H1 (cell line): ENCODE results near the gene DCAF8L2. TPM values are rescaled to one million over a fixed set of nuclear protein-coding genes. Genes with fewer than 3 reads are reported as not detected.

Experiments
- CTCF ChIA-PET: fragments of 300-600 bp; sonication (Branson Sonifier 250); formaldehyde crosslinking; loops from one replicate; lab custom pipeline; 2021; ENCODE audit not compliant: partially characterized antibody; lab: Charles Lee
- POLR2A ChIA-PET: fragments of 300-600 bp; sonication (Branson Sonifier 250); formaldehyde crosslinking; loops from one replicate; lab custom pipeline; 2021; ENCODE audit warnings: inconsistent platforms; ENCODE audit not compliant: partially characterized antibody; lab: Charles Lee
- DNase-seq, 2 experiments: peaks; one replicate each; pipeline versions ENCODE4 v3.0.0 to v3.0.0-alpha.2; 2010 to 2022; ENCODE audit warnings: low spot score in 2 of 2, low read depth in 1 of 2, mixed read lengths in 1 of 2
- FAIRE-seq: peaks from 2 replicates; lab custom pipeline; 2011; peaks lifted over from hg19 to GRCh38; lab: Jason Lieb, UNC
- H2AFZ ChIP-seq: 2 replicates; pipeline ENCODE4 v1.8.1; 2012; ENCODE audit warnings: low read length, inconsistent platforms
- H2AK5ac ChIP-seq: 2 replicates; pipeline ENCODE4 v1.6.1; 2013; ENCODE audit warnings: low read depth, low read length
- H2BK120ac ChIP-seq: replicated peaks from 2 replicates; pipeline ENCODE3; 2013; ENCODE audit warnings: low read depth, low read length, inconsistent platforms
- H2BK12ac ChIP-seq: 2 replicates; pipeline ENCODE4 v1.6.1; 2013; ENCODE audit warnings: low read depth, low read length
- H2BK15ac ChIP-seq: 2 replicates; pipeline ENCODE4 v1.6.1; 2013; ENCODE audit warnings: low read length
- H2BK20ac ChIP-seq: 2 replicates; pipeline ENCODE4 v1.6.1; 2013; ENCODE audit warnings: low read length
- H2BK5ac ChIP-seq: 2 replicates; pipeline ENCODE4 v1.6.1; 2013; ENCODE audit warnings: low read depth, low read length
- H3K14ac ChIP-seq: 2 replicates; pipeline ENCODE4 v1.6.1; 2013; ENCODE audit warnings: inconsistent platforms; ENCODE audit not compliant: insufficient read length
- H3K18ac ChIP-seq: 2 replicates; pipeline ENCODE4 v1.6.1; 2013; ENCODE audit warnings: low read length; ENCODE audit errors: extremely low read depth
- H3K23ac ChIP-seq: 2 replicates; pipeline ENCODE4 v1.6.1; 2013; ENCODE audit warnings: inconsistent platforms; ENCODE audit not compliant: insufficient read length
- H3K23me2 ChIP-seq: 2 replicates; pipeline ENCODE4 v1.6.1; 2013; ENCODE audit warnings: low read depth, low read length
- H3K27ac ChIP-seq: 2 replicates; pipeline ENCODE4 v1.6.1; 2011; ENCODE audit warnings: low read depth, low read length, inconsistent platforms
- H3K27me3 ChIP-seq, 4 experiments: replicated peaks in 1 of 4; 1 replicate in 1 of 4; 2 replicates in 3 of 4; pipeline versions ENCODE4 v1.6.1 to v1.8.1; 2011 to 2013; ENCODE audit warnings: low read length in 3 of 4, mild to moderate bottlenecking in 3 of 4, inconsistent platforms in 2 of 4, mixed read lengths in 2 of 4, moderate library complexity in 1 of 4; ENCODE audit not compliant: control insufficient read depth in 3 of 4, insufficient read depth in 3 of 4; ENCODE audit errors: extremely low read depth in 1 of 4
- H3K36me3 ChIP-seq, 4 experiments: 2 replicates each; pipeline versions ENCODE4 v1.6.1 to v1.8.1; 2011 to 2013; ENCODE audit warnings: mild to moderate bottlenecking in 4 of 4, low read length in 3 of 4, moderate library complexity in 2 of 4, control low read depth in 1 of 4, inconsistent platforms in 1 of 4; ENCODE audit not compliant: insufficient read depth in 4 of 4, control insufficient read depth in 2 of 4
- H3K4ac ChIP-seq: replicated peaks from 2 replicates; pipeline ENCODE3; 2013; ENCODE audit warnings: low read length, low read depth, mixed read lengths, inconsistent platforms; ENCODE audit not compliant: insufficient read length
- H3K4me1 ChIP-seq, 4 experiments: replicated peaks in 1 of 4; 1 replicate in 1 of 4; 2 replicates in 3 of 4; pipeline versions ENCODE4 v1.6.1 to v1.8.1; 2011 to 2013; ENCODE audit warnings: low read length in 3 of 4, inconsistent platforms in 2 of 4, mixed read lengths in 1 of 4; ENCODE audit not compliant: insufficient read depth in 4 of 4, control insufficient read depth in 3 of 4
- H3K4me2 ChIP-seq, 2 experiments: 2 replicates each; pipeline versions ENCODE4 v1.6.1 to v1.8.1; 2011 to 2013; ENCODE audit warnings: low read depth in 2 of 2, low read length in 2 of 2, control low read depth in 1 of 2, inconsistent platforms in 1 of 2, mild to moderate bottlenecking in 1 of 2; ENCODE audit not compliant: insufficient read depth in 1 of 2
- H3K4me3 ChIP-seq, 4 experiments: fragments of 200-600, 300-600 bp in 1 of 4; sonication (generic), shearing (Covaris generic), sonication (Bioruptor Twin) in 1 of 4; 2 replicates each; pipeline versions ENCODE4 v1.5.1 to v1.8.1; 2011 to 2016; ENCODE audit warnings: low read length in 4 of 4, low read depth in 3 of 4, control low read depth in 2 of 4, inconsistent platforms in 2 of 4, mild to moderate bottlenecking in 2 of 4, mixed read lengths in 1 of 4, moderate library complexity in 1 of 4; ENCODE audit not compliant: insufficient read depth in 2 of 4; ENCODE audit errors: extremely low read depth in 1 of 4
- H3K56ac ChIP-seq: replicated peaks from 2 replicates; pipeline ENCODE3; 2013; ENCODE audit warnings: low read depth, mild to moderate bottlenecking, mixed read lengths, low read length, inconsistent platforms; ENCODE audit not compliant: insufficient read length
- H3K79me1 ChIP-seq: 2 replicates; pipeline ENCODE4 v1.6.1; 2013; ENCODE audit warnings: low read depth, low read length, control low read depth
- H3K79me2 ChIP-seq, 2 experiments: 2 replicates each; pipeline versions ENCODE4 v1.6.1 to v1.8.1; 2012 to 2013; ENCODE audit warnings: low read length in 2 of 2, mild to moderate bottlenecking in 2 of 2, inconsistent platforms in 1 of 2; ENCODE audit not compliant: insufficient read depth in 2 of 2, control insufficient read depth in 1 of 2
- H3K9ac ChIP-seq, 4 experiments: replicated peaks in 1 of 4; 1 replicate in 1 of 4; 2 replicates in 3 of 4; pipeline versions ENCODE4 v1.6.1 to v1.8.1; 2011 to 2013; ENCODE audit warnings: low read depth in 3 of 4, low read length in 3 of 4, control low read depth in 2 of 4, mild to moderate bottlenecking in 2 of 4, moderate library complexity in 2 of 4, inconsistent platforms in 1 of 4; ENCODE audit errors: extremely low read depth in 1 of 4
- H3K9me3 ChIP-seq, 2 experiments: 2 replicates each; pipeline versions ENCODE4 v1.6.1 to v1.8.1; 2012 to 2013; ENCODE audit warnings: mild to moderate bottlenecking in 2 of 2, moderate library complexity in 2 of 2, control low read depth in 1 of 2, inconsistent platforms in 1 of 2, low read depth in 1 of 2, low read length in 1 of 2, mixed read lengths in 1 of 2; ENCODE audit not compliant: insufficient read depth in 2 of 2
- H4K20me1 ChIP-seq, 2 experiments: replicated peaks in 1 of 2; 2 replicates each; pipeline versions ENCODE3 to v1.8.1; 2011 to 2013; ENCODE audit warnings: inconsistent platforms in 2 of 2, low read length in 2 of 2, mild to moderate bottlenecking in 1 of 2; ENCODE audit not compliant: insufficient read depth in 2 of 2, control insufficient read depth in 1 of 2
- H4K5ac ChIP-seq: 2 replicates; pipeline ENCODE4 v1.6.1; 2013; ENCODE audit warnings: low read length, low read depth, mixed read lengths, inconsistent platforms; ENCODE audit not compliant: insufficient read length
- H4K8ac ChIP-seq: 2 replicates; pipeline ENCODE4 v1.8.0; 2013; ENCODE audit warnings: mild to moderate bottlenecking, moderate library complexity, low read length, inconsistent platforms; ENCODE audit not compliant: insufficient read depth; ENCODE audit errors: extremely low read depth
- H4K91ac ChIP-seq: replicated peaks from 2 replicates; pipeline ENCODE3; 2013; ENCODE audit warnings: low read length, mixed read lengths, inconsistent platforms; ENCODE audit not compliant: insufficient read length
- FOSL1 ChIP-seq: IDR thresholded peaks from 2 replicates; pipeline ENCODE4 v1.6.1; 2011; ENCODE audit warnings: mild to moderate bottlenecking, low read depth, low read length, moderate library complexity; ENCODE audit not compliant: insufficient read depth
- HDAC2 ChIP-seq, 2 experiments: fragments of 300-600 bp in 1 of 2; sonication (generic) in 1 of 2; IDR thresholded peaks; 2 replicates each; pipeline ENCODE4 v1.6.1; 2011 to 2012; ENCODE audit warnings: low read depth in 2 of 2, low read length in 2 of 2, mild to moderate bottlenecking in 2 of 2, moderate library complexity in 2 of 2, borderline replicate concordance in 1 of 2, inconsistent platforms in 1 of 2
- KDM1A ChIP-seq: fragments of 200-600, 300-600 bp; sonication (generic); IDR thresholded peaks from 2 replicates; pipeline ENCODE4 v1.7.1; 2016; ENCODE audit warnings: mild to moderate bottlenecking, low read length, borderline replicate concordance
- MAFK ChIP-seq: IDR thresholded peaks from 2 replicates; pipeline ENCODE4 v1.6.1; 2012; ENCODE audit warnings: low read depth, mild to moderate bottlenecking, improper control_type of control experiment, low read length
- NANOG ChIP-seq: IDR thresholded peaks from 2 replicates; pipeline ENCODE4 v1.6.1; 2011; ENCODE audit warnings: low read length, low read depth, mild to moderate bottlenecking, inconsistent platforms; ENCODE audit not compliant: insufficient read depth, poor library complexity, severe bottlenecking
- PHF8 ChIP-seq: fragments of 200-600 bp; sonication (generic); conservative IDR thresholded peaks from 2 replicates; pipeline ENCODE4 v1.7.1; 2012; ENCODE audit warnings: low read depth, mild to moderate bottlenecking, inconsistent platforms, low read length, moderate library complexity
- RAD21 ChIP-seq, 2 experiments: IDR thresholded peaks in 1 of 2; conservative IDR thresholded peaks in 1 of 2; 2 replicates each; pipeline ENCODE4 v1.6.1; 2011; ENCODE audit warnings: low read depth in 2 of 2, low read length in 2 of 2, improper control_type of control experiment in 1 of 2, inconsistent platforms in 1 of 2, mild to moderate bottlenecking in 1 of 2, moderate library complexity in 1 of 2
- SAP30 ChIP-seq: fragments of 300-600 bp; sonication (generic); IDR thresholded peaks from 2 replicates; pipeline ENCODE4 v1.7.1; 2012; ENCODE audit warnings: low read length, moderate library complexity, mild to moderate bottlenecking, inconsistent platforms; ENCODE audit not compliant: insufficient read depth, insufficient replicate concordance
- YY1 ChIP-seq: IDR thresholded peaks from 2 replicates; pipeline ENCODE4 v1.6.1; 2011; ENCODE audit warnings: low read depth, mild to moderate bottlenecking, low read length
- WGBS, 2 experiments: shearing (Covaris generic) in 1 of 2; methylation state at CpG; one replicate each; pipeline versions ENCODE4 v1.1.6 to v1.1.7; 2013 to 2015; ENCODE audit warnings: low lambda C conversion rate in 2 of 2, mixed read lengths in 2 of 2, inconsistent platforms in 1 of 2, low coverage in 1 of 2, missing lambda C conversion rate in 1 of 2; ENCODE audit not compliant: insufficient replicate concordance in 2 of 2, insufficient coverage in 1 of 2, insufficient read length in 1 of 2; ENCODE audit errors: extremely low coverage in 1 of 2, missing lambda C conversion rate in 1 of 2; 5-methylcytosine and 5-hydroxymethylcytosine counted together
- polyA plus RNA-seq, 7 experiments: library from polyadenylated mRNA; depleted of rRNA in 3 of 7; stranded (reverse) in 5 of 7; unstranded in 2 of 7; fragments of >200 nt in 5 of 7; fragments of 200-250 nt in 2 of 7; gene quantifications; 1 replicate in 5 of 7; 2 replicates in 1 of 7; 4 replicates in 1 of 7; pipeline versions ENCODE4 v1.2.1 to v1.2.3, GENCODE V29; 2011 to 2013; ENCODE audit warnings: missing spikeins in 2 of 7, mixed read lengths in 2 of 7
- total RNA-seq: library from RNA; stranded (reverse); fragmentation: NEBNext Ultra II Directional; extraction: Animal tissue kit (Norgen Biotek cat#: 25700); gene quantifications from 2 replicates; pipeline ENCODE4 v1.2.1, GENCODE V29; 2021
- TF ChIP-seq, protein P1 (sequence below), 3 experiments: IDR thresholded peaks; 1 replicate in 2 of 3; 2 replicates in 1 of 3; pipeline versions ENCODE4 v1.5.1 to v1.6.1; 2011; ENCODE audit warnings: low read length in 3 of 3, mild to moderate bottlenecking in 3 of 3, inconsistent platforms in 2 of 3, low read depth in 1 of 3, moderate library complexity in 1 of 3; ENCODE audit not compliant: insufficient read depth in 1 of 3; ENCODE audit errors: control extremely low read depth in 1 of 3

DCAF8L2 gene
- total and polyA plus RNA-seq, 2 of the 8 experiments (the other 6 are each of a cell fraction or from before 2014, with no cell fraction given): not detected

- TF ChIP-seq FOSL1: no peak
- TF ChIP-seq NANOG: no peak
- TF ChIP-seq, protein P1, sequence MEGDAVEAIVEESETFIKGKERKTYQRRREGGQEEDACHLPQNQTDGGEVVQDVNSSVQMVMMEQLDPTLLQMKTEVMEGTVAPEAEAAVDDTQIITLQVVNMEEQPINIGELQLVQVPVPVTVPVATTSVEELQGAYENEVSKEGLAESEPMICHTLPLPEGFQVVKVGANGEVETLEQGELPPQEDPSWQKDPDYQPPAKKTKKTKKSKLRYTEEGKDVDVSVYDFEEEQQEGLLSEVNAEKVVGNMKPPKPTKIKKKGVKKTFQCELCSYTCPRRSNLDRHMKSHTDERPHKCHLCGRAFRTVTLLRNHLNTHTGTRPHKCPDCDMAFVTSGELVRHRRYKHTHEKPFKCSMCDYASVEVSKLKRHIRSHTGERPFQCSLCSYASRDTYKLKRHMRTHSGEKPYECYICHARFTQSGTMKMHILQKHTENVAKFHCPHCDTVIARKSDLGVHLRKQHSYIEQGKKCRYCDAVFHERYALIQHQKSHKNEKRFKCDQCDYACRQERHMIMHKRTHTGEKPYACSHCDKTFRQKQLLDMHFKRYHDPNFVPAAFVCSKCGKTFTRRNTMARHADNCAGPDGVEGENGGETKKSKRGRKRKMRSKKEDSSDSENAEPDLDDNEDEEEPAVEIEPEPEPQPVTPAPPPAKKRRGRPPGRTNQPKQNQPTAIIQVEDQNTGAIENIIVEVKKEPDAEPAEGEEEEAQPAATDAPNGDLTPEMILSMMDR (IDR thresholded peaks at IDR 0.05; ENCODE audit: control extremely low read depth in 1 of 3, insufficient read depth in 1 of 3, low read depth in 1 of 3, low read length in 3 of 3): peak in 1 of 3 experiments; percentile 12; a peak in 1 of 4 replicates
- TF ChIP-seq KDM1A: no peak
- no peak for TF ChIP-seq YY1
- peak in 1 of 2 experiments; percentile 32; a peak in 2 of 4 replicates for TF ChIP-seq RAD21 (IDR thresholded peaks at IDR 0.05 in 1 of 2, conservative IDR thresholded peaks at IDR 0.05 in 1 of 2; ENCODE audit: low read depth in 2 of 2, low read length in 2 of 2)
- TF ChIP-seq SAP30: no peak
- TF ChIP-seq PHF8: no peak
- no peak for TF ChIP-seq HDAC2 (IDR thresholded peaks at IDR 0.05; ENCODE audit: borderline replicate concordance in 1 of 2, low read depth in 2 of 2, low read length in 2 of 2)
- TF ChIP-seq MAFK: no peak
- TF ChIP-seq, all 59 proteins: peak for 2
- Histone ChIP-seq H2BK15ac (no peak overlapping the region), H2BK5ac (no peak overlapping the region), H2AFZ (no peak overlapping the region), H3K27ac (no peak overlapping the region), H3K27me3 (no peaks in the 10 kb centered on the region), H3K9me3 (no peaks in the 10 kb centered on the region), H3K14ac (no peak overlapping the region), H3K9ac (no peak overlapping the region), H3K4me1 (no peaks in the 10 kb centered on the region), H3K23me2 (no peaks in the 10 kb centered on the region), H3K4ac (no peak overlapping the region), H2BK12ac (no peak overlapping the region), H4K5ac (no peak overlapping the region), H2AK5ac (no peak overlapping the region), H4K8ac (no peak overlapping the region), H4K91ac (no peak overlapping the region), H3K36me3 (no peaks in the 10 kb centered on the region), H3K23ac (no peak overlapping the region), H3K4me2 (no peak overlapping the region), H4K20me1 (no peaks in the 10 kb centered on the region), H2BK120ac (no peak overlapping the region), H3K79me1 (no peaks in the 10 kb centered on the region), H3K79me2 (no peaks in the 10 kb centered on the region), H3K56ac (no peak overlapping the region), H2BK20ac (no peak overlapping the region), H3K4me3 (no peak overlapping the region), H3K18ac (no peak overlapping the region)
- 6% methylated on average over 2 of the region's 2 CpGs; no CpG with 5 or more reads in 1 of the 2 experiments for WGBS, 2 experiments
- POLR2A ChIA-PET: no interaction called here
- no peak for DNase-seq
- CTCF ChIA-PET: interaction anchor here (0.6 to 2.3 kb wide), 7 partner anchors 11 to 107 kb away, joined by 3 to 7 read pairs (median 4); no protein-coding TSS in a partner anchor
- no peak for FAIRE-seq
Measured at GRCh38 chrX:27619975-27620374, 29.8 kb downstream of the DCAF8L2 start.
